DMS 273 treated with DMSO at 0.1 percent for 48 hours (cell line): ENCODE measurements around the gene ELFN1.

Experiments used
- DNase-seq: peaks from one replicate; lab custom pipeline; 2025; lab: John Stamatoyannopoulos, UW

ELFN1 gene

GRCh38 chr7:1727812-1728570, 57.9 kb downstream of the ELFN1 start:
- DNase-seq, result no peak

GRCh38 chr7:1729183-1729582, 59.1 kb downstream of the ELFN1 start:
- DNase-seq, result no peak

GRCh38 chr7:1729773-1730172, 59.7 kb downstream of the ELFN1 start:
- no peak for DNase-seq

GRCh38 chr7:1732072-1732471, 62.0 kb downstream of the ELFN1 start:
- no peak for DNase-seq

- no peak for DNase-seq
Measured at GRCh38 chr7:1732645-1733044, 62.6 kb downstream of the ELFN1 start.

- DNase-seq, result no peak
Measured at GRCh38 chr7:1733206-1733907, 63.3 kb downstream of the ELFN1 start.

GRCh38 chr7:1733908-1734730, 64.0 kb downstream of the ELFN1 start:
- DNase-seq, result no peak

- DNase-seq, result no peak
Measured at GRCh38 chr7:1735262-1735661, 65.2 kb downstream of the ELFN1 start.

- DNase-seq, result no peak
Measured at GRCh38 chr7:1735806-1736483, 65.9 kb downstream of the ELFN1 start.

- no peak for DNase-seq
Measured at GRCh38 chr7:1736484-1736817, 66.4 kb downstream of the ELFN1 start.

GRCh38 chr7:1736830-1737229, 66.8 kb downstream of the ELFN1 start:
- no peak for DNase-seq

GRCh38 chr7:1737523-1737922, 67.4 kb downstream of the ELFN1 start:
- no peak for DNase-seq

- DNase-seq, result no peak
Measured at GRCh38 chr7:1737956-1738355, 67.9 kb downstream of the ELFN1 start.

- no peak for DNase-seq
Measured at GRCh38 chr7:1738511-1738910, 68.4 kb downstream of the ELFN1 start.

- no peak for DNase-seq
Measured at GRCh38 chr7:1738956-1739355, 68.9 kb downstream of the ELFN1 start.

- no peak for DNase-seq
Measured at GRCh38 chr7:1739593-1739992, 69.5 kb downstream of the ELFN1 start.

GRCh38 chr7:1740214-1740613, 70.1 kb downstream of the ELFN1 start:
- no peak for DNase-seq

- no peak for DNase-seq
Measured at GRCh38 chr7:1741246-1741645, 71.2 kb downstream of the ELFN1 start.

- no peak for DNase-seq
Measured at GRCh38 chr7:1741751-1742554, 71.9 kb downstream of the ELFN1 start.

GRCh38 chr7:1742555-1743303, 72.7 kb downstream of the ELFN1 start:
- no peak for DNase-seq
